HG03108 (cell line): Measurements from ENCODE around the gene SLCO2A1.

ENCODE experiments used
- ATAC-seq: cut with Tn5 transposase; IDR thresholded peaks from one replicate; pipeline ENCODE4 v1.9.1; 2021; ENCODE audit warnings: moderate library complexity; ENCODE audit not compliant: unreplicated experiment

Gene SLCO2A1

DNA sequence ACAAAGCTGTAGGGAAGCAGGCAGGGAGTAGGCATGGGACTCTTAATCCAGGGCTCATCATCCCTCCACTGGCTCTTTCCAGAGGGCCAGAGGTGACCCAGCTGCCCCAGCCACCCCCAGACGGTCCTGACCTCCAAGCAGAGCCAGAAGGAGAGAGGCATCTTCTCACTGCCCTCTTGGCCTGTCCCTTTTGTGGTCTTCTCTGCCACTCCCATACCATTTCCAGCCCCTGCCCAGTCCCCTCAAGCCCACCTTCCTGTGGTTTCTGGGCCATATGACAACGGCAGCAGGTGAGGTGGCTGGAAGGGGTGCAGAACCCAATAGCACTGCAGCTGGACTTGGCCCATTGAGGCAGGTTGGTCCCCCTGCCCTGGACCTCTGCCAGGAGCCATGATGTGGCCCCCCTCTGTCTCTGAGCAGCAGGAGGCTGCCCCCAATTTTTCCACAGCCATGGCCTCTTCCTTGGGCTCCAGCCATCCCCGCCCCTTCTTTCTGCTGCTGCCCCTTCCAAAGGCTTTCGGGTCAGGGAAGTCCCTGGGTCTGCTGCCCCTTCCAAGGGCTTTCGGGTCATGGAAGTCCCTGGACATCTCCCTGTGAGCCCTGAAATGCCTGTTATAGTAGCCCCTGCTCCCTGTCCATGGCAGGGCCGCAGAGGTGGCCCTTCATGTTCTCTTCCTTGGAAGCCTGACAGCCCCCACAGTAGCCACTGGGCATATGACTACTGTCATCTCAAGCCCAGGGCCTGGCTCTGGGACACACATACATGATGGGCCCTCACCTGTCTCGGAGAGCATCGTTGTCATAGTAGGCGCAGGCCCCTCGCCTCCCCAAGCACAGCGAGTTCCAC lies 94.5 kb downstream of the SLCO2A1 start:
- no peak for ATAC-seq

DNA sequence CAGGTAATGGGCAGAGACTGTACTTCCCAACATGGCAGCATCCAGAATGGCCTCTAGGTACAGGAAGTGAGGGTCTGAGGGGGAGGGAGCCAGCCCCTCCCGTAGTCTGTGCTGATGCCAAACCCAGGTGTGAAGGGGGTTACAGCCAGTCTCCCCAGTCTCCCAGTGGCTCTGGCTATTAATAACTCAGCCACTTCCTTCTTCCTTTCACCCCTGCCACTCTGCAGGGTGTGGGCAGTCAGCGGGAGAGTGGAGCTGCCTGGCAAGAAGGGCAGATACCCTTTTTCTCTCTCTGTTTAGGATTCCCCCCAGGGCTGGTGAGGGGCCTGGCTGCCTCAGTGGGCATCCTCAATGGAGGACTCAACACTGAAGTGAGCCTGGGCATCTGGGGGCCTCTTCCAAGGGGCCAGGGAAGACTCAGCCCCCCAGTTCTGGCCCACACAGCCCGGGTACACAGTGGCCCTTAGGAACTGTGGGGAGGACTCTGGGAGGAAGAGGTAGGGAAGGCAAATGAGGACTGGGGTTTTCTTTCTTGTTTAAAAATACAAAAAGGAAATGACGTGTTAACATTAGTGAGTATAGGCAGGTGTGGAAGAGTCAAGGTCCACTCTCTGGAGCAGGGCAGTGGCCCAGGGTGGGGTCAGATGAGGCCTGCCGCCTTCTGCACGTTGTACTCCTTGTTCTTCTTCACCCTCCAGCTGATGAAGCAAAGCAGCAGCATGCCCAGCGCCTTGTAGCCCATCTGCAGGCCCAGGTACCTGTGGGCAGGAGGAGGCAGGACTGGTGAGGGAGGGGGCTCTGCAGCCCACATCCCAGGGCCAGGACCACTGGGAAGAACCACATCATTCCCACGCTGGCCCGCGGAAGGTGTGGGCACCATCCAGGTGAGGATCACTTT lies 95.4 kb downstream of the SLCO2A1 start:
- no peak for ATAC-seq

DNA sequence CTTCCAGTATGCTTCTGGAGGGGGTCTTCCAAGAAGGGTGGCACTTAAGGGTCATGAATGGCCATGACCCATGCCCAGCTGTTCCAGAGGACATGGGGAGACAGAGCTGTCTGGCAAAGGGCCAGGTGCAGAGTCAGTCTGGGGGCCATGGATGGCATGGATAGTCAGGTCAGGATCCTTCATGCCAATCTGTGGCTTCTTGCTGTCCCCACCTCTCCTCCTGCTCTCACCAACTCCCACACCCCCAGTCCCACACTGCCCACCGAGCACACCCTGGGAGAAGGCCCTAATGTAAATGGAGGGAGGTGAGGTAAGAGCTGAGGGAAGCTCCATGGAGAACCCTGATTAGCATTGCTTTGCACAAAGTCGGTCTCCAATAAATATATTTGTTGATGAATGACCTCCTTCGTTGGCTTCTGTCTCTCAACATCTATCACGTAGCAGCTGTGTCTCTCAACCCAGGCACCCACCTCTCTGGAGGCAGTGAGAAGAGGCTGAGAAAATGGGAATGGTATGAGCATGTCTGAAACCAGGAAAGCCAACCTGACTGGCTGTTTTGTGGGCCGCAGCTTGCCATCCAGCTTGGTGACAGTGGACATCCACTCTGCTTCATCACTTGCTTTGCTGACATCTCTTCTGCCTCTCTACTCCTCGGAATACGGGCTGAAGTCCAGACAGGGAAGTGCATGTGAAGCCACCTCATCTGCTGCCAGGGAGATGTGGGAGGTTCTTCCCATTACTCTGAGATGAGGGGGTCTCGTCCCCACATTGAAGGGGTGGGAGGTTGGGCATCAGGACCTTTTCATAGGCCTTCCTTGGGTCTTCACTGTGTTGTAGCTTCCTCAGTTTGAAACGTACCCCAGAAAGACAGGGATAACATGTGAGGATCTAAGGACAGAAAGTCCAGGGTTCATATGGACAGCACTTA lies 96.4 kb downstream of the SLCO2A1 start:
- no peak for ATAC-seq

DNA sequence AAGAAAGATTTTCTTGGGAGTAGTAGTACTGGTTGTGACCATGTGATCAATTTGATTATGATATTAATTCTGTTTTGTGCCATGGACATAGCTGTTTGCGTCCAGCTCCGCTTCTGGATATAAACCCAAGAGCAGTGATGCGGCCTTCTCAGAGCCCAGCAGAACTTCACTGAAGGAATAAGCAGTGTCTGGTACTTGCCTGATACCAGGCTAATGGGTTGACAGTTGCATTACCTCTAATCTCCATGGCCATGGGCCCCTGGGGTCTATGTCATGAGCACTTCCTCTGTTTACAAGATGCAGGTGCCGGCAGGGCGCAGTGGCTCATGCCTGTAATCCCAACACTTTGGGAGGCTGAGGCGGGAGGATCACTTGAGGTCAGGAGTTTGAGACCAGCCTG lies 97.7 kb downstream of the SLCO2A1 start:
- ATAC-seq = no peak

DNA sequence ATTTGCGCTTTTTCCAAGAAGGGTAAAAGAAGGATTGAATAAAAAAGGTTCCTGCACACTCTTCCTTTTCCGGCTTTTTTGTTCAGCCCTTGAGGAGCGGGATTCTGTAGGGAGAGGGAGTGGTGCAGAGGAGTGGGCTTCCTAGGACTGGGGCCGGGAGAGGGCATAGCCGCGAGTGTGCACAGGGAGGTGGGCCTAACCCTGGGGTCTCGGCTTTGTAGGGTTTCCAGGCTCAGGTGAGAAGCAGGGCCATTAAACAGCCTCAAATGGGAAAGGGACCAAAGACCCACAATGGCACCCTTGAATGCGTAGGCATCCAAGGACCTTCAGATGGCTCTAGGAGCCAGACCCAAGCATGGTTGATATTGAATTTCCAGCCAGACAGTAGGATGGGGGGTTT lies 98.6 kb downstream of the SLCO2A1 start:
- no peak for ATAC-seq

DNA sequence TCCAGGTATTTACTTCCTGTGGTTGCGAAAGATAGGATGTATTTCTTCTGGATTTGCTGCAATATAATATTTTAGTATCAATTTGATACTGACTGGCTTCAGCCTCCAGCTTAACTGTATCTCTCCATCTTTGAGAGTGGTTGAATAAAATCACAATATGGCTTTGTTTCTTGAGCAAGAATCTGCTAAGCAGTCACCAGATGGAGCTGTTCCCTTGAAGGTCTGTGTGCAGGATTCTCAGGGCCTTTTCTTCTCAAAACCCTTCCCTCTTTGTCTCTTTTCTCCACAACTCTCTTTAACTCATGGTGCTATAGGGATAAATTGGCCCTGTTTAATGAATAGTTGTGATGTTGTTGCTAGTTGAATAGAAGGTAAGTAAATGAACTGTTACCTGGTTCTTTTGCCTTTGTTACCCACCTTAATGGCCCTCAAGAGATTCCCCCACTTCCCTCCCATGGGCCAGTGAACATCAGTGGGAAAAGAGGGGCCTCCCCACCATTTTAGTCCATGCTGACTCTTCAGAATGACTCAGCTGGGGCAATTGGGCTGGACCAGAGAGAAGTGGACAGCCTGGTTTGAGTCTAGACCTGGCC lies 99.3 kb downstream of the SLCO2A1 start:
- no peak for ATAC-seq

DNA sequence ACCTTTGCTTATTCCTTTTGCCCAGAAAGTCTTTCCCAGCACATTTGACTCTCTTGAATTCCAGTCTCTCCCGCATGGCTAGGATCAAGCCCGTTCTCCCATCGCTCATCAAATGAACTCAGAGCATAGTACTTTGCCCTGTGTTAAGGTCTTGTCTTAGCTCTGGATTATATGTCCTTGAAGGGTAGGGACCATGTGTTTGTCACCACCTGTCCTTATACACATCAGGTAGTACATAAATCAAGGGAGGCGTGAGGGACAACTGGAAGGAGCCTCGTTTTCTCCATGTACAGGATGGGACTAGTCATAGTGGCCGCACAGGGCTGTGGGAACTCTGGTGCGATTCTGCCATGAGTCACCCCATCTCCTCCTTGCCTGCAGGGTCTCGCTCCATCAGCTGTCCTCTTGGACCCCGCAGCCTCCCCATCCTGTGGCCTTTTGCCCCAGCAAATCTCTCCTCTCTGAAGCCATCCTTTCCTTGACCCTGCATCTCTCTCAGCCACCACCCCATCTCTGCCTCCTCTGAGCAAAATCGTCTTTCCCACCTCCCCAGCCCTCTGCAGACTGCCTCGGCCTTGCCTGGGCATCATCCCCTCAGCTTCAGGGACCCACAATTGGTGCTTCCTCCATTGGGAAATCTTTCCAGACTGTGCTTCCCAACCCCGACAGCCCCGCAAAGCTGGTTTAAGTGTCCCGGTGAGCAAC lies 100.7 kb downstream of the SLCO2A1 start:
- ATAC-seq = no peak

DNA sequence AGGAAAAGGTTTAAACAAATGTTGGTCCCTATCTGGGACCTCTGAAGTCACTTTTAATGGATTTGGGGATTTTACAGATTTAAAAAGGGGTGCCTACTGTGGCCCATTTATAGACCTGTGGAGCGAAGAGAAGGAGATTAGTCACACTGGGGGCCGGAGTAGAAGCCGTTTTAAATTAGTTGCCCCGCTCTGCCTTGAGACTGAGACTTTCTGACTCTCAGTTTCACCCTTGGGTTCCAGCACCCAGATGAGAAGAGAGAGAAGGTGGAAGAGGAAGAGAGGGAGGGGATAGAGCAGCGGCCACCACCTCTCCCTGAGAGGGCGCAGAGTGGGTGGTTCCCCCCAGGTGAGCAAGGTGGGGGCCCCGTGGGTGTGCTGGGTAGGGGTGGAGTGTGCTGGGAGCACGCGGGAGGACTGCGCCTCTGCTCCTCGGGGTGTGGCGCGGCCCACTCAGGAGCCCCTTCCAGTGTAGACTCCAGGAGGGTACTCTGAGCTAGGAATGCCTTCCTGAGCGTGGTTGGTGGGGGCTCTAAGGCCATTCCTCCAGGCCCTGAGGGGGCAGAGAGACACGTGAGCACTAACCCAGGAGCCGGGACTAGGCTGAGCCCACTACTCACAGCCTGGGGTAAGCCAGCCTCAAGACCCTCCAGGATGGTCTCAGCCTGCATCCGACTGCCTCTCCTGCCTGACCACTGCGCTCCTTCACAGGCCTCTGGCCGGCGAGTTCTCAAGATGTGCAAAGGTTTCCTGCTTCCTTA lies 101.4 kb downstream of the SLCO2A1 start:
- no peak for ATAC-seq

DNA sequence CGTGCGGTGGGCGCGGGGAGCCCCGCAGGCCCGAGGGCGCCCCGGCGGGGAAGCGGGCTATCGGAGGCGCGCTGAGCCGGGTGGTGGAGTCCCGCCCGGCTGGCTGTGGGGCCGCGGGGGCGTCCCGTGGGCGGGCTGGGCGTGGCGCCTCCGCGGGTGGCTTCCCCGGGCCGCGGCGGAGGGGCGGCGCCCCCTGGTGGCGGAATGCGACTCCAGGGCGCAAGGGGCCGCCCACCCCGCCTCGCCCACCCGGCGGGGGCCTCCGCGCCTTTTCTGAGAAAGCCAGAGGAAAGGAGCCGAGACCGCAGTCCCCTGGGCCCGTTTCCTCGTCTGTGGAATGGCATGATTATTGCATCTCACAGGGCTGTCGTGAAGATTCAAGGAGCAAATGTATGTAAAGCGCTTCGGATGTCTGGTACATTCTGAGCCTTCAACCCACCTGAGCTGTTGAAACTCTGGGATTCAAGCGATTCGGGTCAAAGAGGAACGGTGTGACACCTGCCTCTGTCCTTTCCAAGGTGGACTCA lies 102.1 kb downstream of the SLCO2A1 start:
- ATAC-seq = peak; percentile 65

DNA sequence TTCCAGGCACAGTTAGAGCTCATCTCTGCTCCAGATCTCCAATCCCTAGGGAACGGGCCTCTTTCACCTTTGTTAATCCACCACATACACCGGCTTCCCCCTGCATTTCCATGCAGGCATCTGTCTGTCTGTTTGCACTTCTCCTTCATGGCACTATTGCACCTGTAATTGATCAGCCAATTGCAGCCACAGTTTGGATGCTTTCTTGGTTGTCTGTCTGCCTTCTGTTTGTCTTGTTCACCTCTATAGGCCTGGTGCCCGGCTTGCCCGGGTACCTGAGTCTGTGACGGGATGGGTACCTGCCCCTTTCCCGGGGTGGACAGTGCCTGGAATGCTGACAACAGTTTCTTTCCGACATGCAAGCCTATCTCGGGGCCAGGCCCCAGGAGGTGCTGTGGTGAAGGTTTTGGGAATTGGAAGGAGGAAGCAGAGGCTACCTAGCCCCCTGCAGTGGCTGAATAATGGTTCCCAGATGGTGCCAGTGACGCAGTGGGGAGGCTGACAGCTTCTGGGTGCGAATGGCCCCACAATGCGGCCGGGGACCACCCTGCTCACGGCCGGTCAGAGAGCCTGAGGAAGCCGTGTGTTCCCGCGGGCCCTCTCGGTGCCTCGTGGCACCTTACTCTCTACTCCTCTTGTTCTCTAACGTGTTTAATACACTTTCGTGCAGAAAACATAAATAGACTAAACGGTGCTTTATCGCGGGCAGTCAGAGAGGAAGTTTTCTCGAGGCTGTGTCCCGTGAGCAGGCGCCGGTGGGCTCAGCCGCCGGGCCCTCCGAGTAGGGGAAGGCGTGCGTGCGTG lies 102.8 kb downstream of the SLCO2A1 start:
- peak; percentile 16 for ATAC-seq

DNA sequence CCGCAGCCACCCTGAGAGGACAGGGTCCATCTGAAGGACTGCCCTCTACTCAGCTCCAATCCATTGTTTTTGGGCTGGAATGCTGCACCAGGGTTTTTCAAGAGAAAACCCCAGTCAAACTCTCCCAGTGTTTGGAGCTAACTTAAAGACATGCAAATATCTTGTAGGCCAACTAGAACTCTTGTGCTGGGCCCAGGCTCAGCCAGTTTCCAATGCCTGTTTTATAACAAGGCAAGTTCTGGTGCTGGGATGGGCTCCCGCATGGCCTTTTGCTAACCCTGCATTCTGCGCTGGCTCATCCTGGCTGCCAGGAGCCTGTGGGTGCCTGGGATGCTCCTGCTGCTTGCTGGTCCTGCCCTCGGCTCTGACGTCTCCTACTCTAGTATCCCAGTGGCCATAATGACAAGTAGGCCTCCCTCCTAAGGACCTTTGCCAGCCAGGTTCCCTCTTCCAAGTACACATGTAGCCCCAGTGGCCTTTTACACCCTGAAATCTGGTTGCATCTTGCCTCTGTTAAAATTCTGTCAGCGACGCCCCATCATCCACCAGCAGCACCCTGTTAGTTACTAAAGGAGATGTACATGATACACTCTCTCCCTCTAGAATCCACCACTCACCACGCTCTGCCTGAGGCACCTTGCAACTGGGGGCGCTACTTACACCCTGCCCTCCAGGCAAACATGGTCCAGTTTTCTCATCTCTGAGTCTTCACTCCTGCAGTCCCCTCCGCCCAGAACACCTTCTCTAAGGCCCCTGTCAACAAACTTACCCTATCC lies 103.6 kb downstream of the SLCO2A1 start:
- no peak for ATAC-seq

DNA sequence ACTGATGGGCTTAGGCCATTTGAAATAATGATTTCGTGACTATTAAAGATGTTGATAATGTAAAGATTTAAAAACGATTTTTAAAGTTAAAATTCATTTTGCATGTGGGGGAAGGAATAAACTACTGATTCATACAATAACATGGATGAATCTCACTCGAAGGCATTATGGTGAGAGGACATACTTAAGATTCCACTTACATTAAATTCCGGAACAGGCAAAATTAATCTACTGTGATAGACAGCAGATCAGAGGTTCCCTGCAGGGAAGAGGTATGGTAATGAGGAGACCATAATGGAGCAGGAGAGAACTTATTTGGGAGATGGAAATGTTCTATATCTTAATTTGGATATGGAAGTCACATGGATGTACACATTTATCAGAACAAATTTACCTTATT lies 105.7 kb downstream of the SLCO2A1 start:
- no peak for ATAC-seq

DNA sequence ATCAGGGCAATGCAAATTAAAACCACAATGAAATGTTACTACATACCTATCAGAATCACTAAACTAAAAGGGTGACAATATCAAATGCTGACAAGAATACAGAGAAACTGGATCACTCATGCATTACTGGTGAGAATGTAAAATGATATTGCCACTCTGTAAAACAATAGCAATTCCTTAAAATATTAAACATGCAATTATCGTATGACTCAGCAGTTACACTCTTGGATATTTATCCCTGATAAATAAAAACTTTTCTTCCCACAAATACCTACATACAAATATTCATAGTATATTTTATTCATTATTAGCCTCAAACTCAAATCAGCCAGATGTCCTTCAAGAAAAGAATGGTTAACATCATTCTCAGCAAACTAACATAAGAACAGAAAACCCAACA lies 108.1 kb downstream of the SLCO2A1 start:
- no peak for ATAC-seq

DNA sequence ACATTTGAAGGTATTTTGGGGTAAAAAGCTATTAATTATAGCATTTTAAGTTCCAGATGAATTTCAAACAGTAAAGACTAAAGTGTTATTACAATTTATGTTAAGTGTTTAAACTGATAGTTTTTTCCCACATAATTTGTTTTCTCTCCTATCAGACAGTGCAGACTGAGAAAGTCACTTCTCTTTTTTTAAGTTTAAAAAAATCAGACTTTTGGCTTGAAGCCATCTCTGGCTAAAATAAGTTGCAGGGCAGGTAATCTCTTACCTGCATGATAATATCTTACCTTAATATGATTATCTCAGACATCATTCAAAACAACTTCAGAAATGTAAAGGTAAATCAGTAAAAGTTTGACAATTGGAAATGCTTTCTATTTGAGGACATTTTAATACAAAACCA lies 112.6 kb downstream of the SLCO2A1 start:
- no peak for ATAC-seq

DNA sequence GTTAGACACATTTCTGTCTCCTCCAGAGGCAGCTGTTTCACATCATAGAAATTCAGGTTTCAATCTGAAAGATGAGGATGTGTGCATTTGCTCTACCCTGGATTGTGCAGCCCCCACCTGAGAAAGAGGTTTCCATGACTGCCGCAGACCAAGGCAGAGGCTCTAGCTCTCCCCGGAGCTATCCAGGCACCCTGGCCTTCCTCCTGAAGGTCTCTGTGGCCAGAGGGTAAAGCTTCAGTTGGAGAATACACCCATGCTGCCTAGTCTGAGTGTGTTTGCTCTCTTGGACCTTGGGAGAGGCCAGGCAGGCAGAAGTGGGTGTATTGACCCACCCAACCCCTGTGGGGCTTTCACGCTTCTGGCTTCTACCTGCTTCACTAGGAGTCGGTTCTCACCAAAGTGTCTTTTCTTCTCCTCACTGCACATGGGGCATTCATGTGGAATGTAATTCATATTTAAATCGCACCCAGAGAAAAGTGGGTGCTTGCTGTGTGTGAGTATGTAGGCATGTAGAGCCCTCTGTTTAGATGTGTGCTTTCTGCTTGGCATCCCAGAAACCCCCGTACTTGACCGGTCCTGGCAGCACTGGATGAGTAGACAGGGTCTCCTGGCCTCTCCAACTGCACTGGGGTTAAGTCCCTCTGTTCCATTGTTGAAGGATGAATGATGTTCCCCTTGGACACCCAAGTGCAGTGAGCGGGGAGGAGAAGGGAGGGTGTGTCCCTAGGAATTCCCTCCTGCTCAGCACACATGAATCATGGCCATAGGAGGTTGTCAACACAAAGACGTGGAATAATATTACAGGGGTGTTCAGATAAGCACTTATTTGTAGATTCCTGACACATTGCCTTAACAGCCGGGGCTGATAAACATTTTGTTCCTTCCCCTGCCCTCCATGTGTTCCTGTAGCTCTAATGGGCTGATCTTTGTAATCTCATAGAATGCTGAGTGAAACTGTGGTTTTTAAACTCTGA lies 113.8 kb downstream of the SLCO2A1 start:
- ATAC-seq = no peak
